Measurements from ENCODE around the gene DHRS12.

DHRS12 gene

GRCh38 chr13:51797664-51798488, 6.1 kb downstream of the DHRS12 start:
- H3K27me3 ChIP-seq (ENCODE audit: low read depth, low read length): no peaks in the 10 kb centered on the region
- H3K79me2 ChIP-seq (ENCODE audit: low read length): peaks cover 5% of the 10 kb centered on the region; the same call in 1 of the 2 replicates
- no peak overlapping the region for H3K9ac ChIP-seq (ENCODE audit: low read length)
- H3K4me1 ChIP-seq (ENCODE audit: low read length): peaks cover 63% of the 10 kb centered on the region
- no peaks in the 10 kb centered on the region for H4K20me1 ChIP-seq (ENCODE audit: insufficient read depth, low read length)
- no peak overlapping the region for H3K27ac ChIP-seq (ENCODE audit: low read length)
- H3K4me3 ChIP-seq (ENCODE audit: low read length): no peak overlapping the region
- H3K4me2 ChIP-seq (ENCODE audit: low read length): peak overlapping the region; percentile 37
- peaks cover 2% of the 10 kb centered on the region for H3K36me3 ChIP-seq (replicated peaks; ENCODE audit: low read depth, low read length)
- no peaks in the 10 kb centered on the region for H3K9me3 ChIP-seq (ENCODE audit: insufficient read depth, low read length)
- H2AFZ ChIP-seq (ENCODE audit: low read depth, low read length): no peak overlapping the region
- no peak for TF ChIP-seq EZH2phosphoT487 (IDR thresholded peaks at IDR 0.05; ENCODE audit: low read depth)
- TF ChIP-seq CTCF (IDR thresholded peaks at IDR 0.05; ENCODE audit: low read depth, low read length): peak; percentile 85

GRCh38 chr13:51796546-51796945, 7.4 kb downstream of the DHRS12 start:
- Histone ChIP-seq H3K4me2 (ENCODE audit: low read length) (peak overlapping the region; percentile 37), H2AFZ (ENCODE audit: low read depth, low read length) (no peak overlapping the region), H3K9me3 (ENCODE audit: insufficient read depth, low read length) (no peaks in the 10 kb centered on the region), H3K27ac (ENCODE audit: low read length) (no peak overlapping the region), H3K4me3 (ENCODE audit: low read length) (no peak overlapping the region; the same call in 1 of the 2 replicates), H3K9ac (ENCODE audit: low read length) (no peak overlapping the region), H3K27me3 (ENCODE audit: low read depth, low read length) (no peaks in the 10 kb centered on the region), H4K20me1 (ENCODE audit: insufficient read depth, low read length) (no peaks in the 10 kb centered on the region), H3K4me1 (ENCODE audit: low read length) (peaks cover 52% of the 10 kb centered on the region), H3K36me3 (replicated peaks; ENCODE audit: low read depth, low read length) (peaks cover 2% of the 10 kb centered on the region), H3K79me2 (ENCODE audit: low read length) (no peaks in the 10 kb centered on the region)
- TF ChIP-seq EZH2phosphoT487 (IDR thresholded peaks at IDR 0.05; ENCODE audit: low read depth) (no peak), CTCF (IDR thresholded peaks at IDR 0.05; ENCODE audit: low read depth, low read length) (no peak)

- Histone ChIP-seq H4K20me1 (ENCODE audit: insufficient read depth, low read length) (no peaks in the 10 kb centered on the region), H3K9ac (ENCODE audit: low read length) (no peak overlapping the region), H3K4me2 (ENCODE audit: low read length) (no peak overlapping the region), H3K36me3 (replicated peaks; ENCODE audit: low read depth, low read length) (peaks cover 2% of the 10 kb centered on the region), H3K27ac (ENCODE audit: low read length) (no peak overlapping the region), H3K79me2 (ENCODE audit: low read length) (no peaks in the 10 kb centered on the region), H3K9me3 (ENCODE audit: insufficient read depth, low read length) (no peaks in the 10 kb centered on the region), H2AFZ (ENCODE audit: low read depth, low read length) (no peak overlapping the region), H3K4me3 (ENCODE audit: low read length) (no peak overlapping the region), H3K27me3 (ENCODE audit: low read depth, low read length) (no peaks in the 10 kb centered on the region), H3K4me1 (ENCODE audit: low read length) (peaks cover 50% of the 10 kb centered on the region)
- TF ChIP-seq CTCF (IDR thresholded peaks at IDR 0.05; ENCODE audit: low read depth, low read length): no peak
- TF ChIP-seq EZH2phosphoT487 (IDR thresholded peaks at IDR 0.05; ENCODE audit: low read depth): no peak
Measured at GRCh38 chr13:51795419-51795818, 8.5 kb downstream of the DHRS12 start.

- Histone ChIP-seq H3K36me3 (replicated peaks; ENCODE audit: low read depth, low read length) (peaks cover 2% of the 10 kb centered on the region), H4K20me1 (ENCODE audit: insufficient read depth, low read length) (no peaks in the 10 kb centered on the region), H3K9me3 (ENCODE audit: insufficient read depth, low read length) (no peaks in the 10 kb centered on the region), H3K79me2 (ENCODE audit: low read length) (no peaks in the 10 kb centered on the region), H3K27me3 (ENCODE audit: low read depth, low read length) (no peaks in the 10 kb centered on the region), H2AFZ (ENCODE audit: low read depth, low read length) (no peak overlapping the region), H3K4me1 (ENCODE audit: low read length) (peaks cover 50% of the 10 kb centered on the region), H3K4me2 (ENCODE audit: low read length) (peak overlapping the region; percentile 5; the same call in 1 of the 2 replicates), H3K27ac (ENCODE audit: low read length) (peak overlapping the region; percentile 86; the same call in 1 of the 2 replicates), H3K4me3 (ENCODE audit: low read length) (no peak overlapping the region), H3K9ac (ENCODE audit: low read length) (no peak overlapping the region)
- TF ChIP-seq CTCF (IDR thresholded peaks at IDR 0.05; ENCODE audit: low read depth, low read length): no peak
- TF ChIP-seq EZH2phosphoT487 (IDR thresholded peaks at IDR 0.05; ENCODE audit: low read depth): no peak
Measured at GRCh38 chr13:51794964-51795363, 9.0 kb downstream of the DHRS12 start.

Data from OCI-LY3 (cell line).